Testis (tissue), 3 donors: ENCODE results near the gene MXRA8. TPM values are rescaled to one million over a fixed set of nuclear protein-coding genes. Genes with fewer than 3 reads are reported as not detected.

Experiments used
- DNase-seq: peaks from one replicate; pipeline ENCODE4 v3.0.0-alpha.2; 2019
- H3K27ac ChIP-seq, 2 donors: fragments of 200-600 bp; sonication (generic); one replicate each; pipeline ENCODE4 v1.5.1; 2019
- H3K27me3 ChIP-seq: fragments of 200-600 bp; sonication (generic); one replicate; pipeline ENCODE4 v1.5.1; 2019
- H3K36me3 ChIP-seq: fragments of 200-600 bp; sonication (generic); one replicate; pipeline ENCODE4 v1.5.1; 2017; ENCODE audit warnings: low read depth; ENCODE audit errors: missing control alignments
- H3K4me1 ChIP-seq: fragments of 200-600 bp; sonication (generic); one replicate; pipeline ENCODE4 v1.5.1; 2019
- H3K4me3 ChIP-seq, 2 donors: fragments of 200-600 bp; sonication (generic); one replicate each; pipeline ENCODE4 v1.5.1; 2017 to 2019
- H3K9me3 ChIP-seq: fragments of 200-600 bp; sonication (generic); one replicate; pipeline ENCODE4 v1.5.1; 2017
- CTCF ChIP-seq, 3 experiments: fragments of 450-650 bp in 2 of 3; fragments of 200-600 bp in 1 of 3; sonication (generic) in 1 of 3; IDR thresholded peaks; one replicate each; pipeline ENCODE4 v1.5.1; 2016 to 2019; ENCODE audit warnings: antibody characterized with exemption in 3 of 3, mild to moderate bottlenecking in 2 of 3, moderate library complexity in 1 of 3
- POLR2A ChIP-seq: fragments of 450-650 bp; IDR thresholded peaks from one replicate; pipeline ENCODE4 v1.6.1; 2017; ENCODE audit warnings: antibody characterized with exemption, mild to moderate bottlenecking, moderate library complexity
- WGBS, 2 donors: methylation state at CpG; one replicate each; pipeline ENCODE4 v1.1.5; 2018; 5-methylcytosine and 5-hydroxymethylcytosine counted together
- intact Hi-C: fragments of 100-400 bp; cut with DNase I; formaldehyde crosslinking; loops from one replicate; pipeline ENCODE4 v1.15.1; 2023; ENCODE audit warnings: low total_unique reads
- polyA plus RNA-seq: library from polyadenylated mRNA; stranded (reverse); fragments of 350-450 nt; fragmentation: Illumina TruSeq; extraction: RNeasy Lipid Tissue Mini Kit (QIAGEN cat#74804); gene quantifications from one replicate; pipeline ENCODE4 v1.2.3, GENCODE V29; 2014; ENCODE audit warnings: low read depth, low replicate concordance; ENCODE audit not compliant: insufficient read depth
- total RNA-seq, 2 donors: library from RNA; depleted of rRNA; stranded (reverse); fragments of >200 nt; gene quantifications; one replicate each; pipeline ENCODE4 v1.2.3, GENCODE V29; 2016

Gene MXRA8
- total and polyA plus RNA-seq, 3 donors from 2014 or later, result 60.2 to 102 (median 63.3) TPM

GRCh38 chr1:1381294-1381693 lies 22.9 kb upstream of the MXRA8 start:
- intact Hi-C loops, result no loop called here
- Histone ChIP-seq H3K4me1 (no peaks in the 10 kb centered on the region), H3K9me3 (no peaks in the 10 kb centered on the region), H3K27ac (no peak overlapping the region), H3K4me3 (no peak overlapping the region), H3K36me3 (no peaks in the 10 kb centered on the region), H3K27me3 (no peaks in the 10 kb centered on the region)
- no peak for TF ChIP-seq POLR2A
- TF ChIP-seq CTCF (IDR thresholded peaks at IDR 0.05), result no peak
- no peak for DNase-seq
- 81 to 82% methylated on average over 6 to 8 of the region's 8 CpGs for whole genome bisulfite sequencing, 2 donors

- WGBS, 2 donors, result 92 to 98% methylated on average over 11 to 16 of the region's 16 CpGs
- no peaks in the 10 kb centered on the region for H3K27me3 ChIP-seq
- TF ChIP-seq CTCF (IDR thresholded peaks at IDR 0.05) (no peak), POLR2A (no peak)
- H3K27ac ChIP-seq, result no peak overlapping the region
- no peaks in the 10 kb centered on the region for H3K9me3 ChIP-seq
- H3K4me1 ChIP-seq, result peaks cover 4% of the 10 kb centered on the region
- intact Hi-C loops, result no loop called here
- no peak overlapping the region for H3K4me3 ChIP-seq
- DNase-seq, result no peak
- no peaks in the 10 kb centered on the region for H3K36me3 ChIP-seq
Measured at GRCh38 chr1:1380860-1381259, 22.5 kb upstream of the MXRA8 start.

- intact Hi-C loops, result no loop called here
- no peaks in the 10 kb centered on the region for H3K36me3 ChIP-seq
- H3K27ac ChIP-seq, result no peak overlapping the region
- DNase-seq, result no peak
- no peaks in the 10 kb centered on the region for H3K27me3 ChIP-seq
- no peak for TF ChIP-seq CTCF (IDR thresholded peaks at IDR 0.05)
- TF ChIP-seq POLR2A, result no peak
- peaks cover 17% of the 10 kb centered on the region for H3K4me1 ChIP-seq
- no peaks in the 10 kb centered on the region for H3K9me3 ChIP-seq
- no peak overlapping the region for H3K4me3 ChIP-seq
- 94 to 95% methylated on average over 16 of the region's 16 CpGs for WGBS, 2 donors
Measured at GRCh38 chr1:1377540-1378205, 19.3 kb upstream of the MXRA8 start.

GRCh38 chr1:1376551-1377226 lies 18.3 kb upstream of the MXRA8 start:
- TF ChIP-seq POLR2A, result no peak
- TF ChIP-seq CTCF (IDR thresholded peaks at IDR 0.05), result no peak
- DNase-seq, result no peak
- Histone ChIP-seq H3K9me3 (no peaks in the 10 kb centered on the region), H3K36me3 (no peaks in the 10 kb centered on the region), H3K27me3 (no peaks in the 10 kb centered on the region), H3K4me1 (peaks cover 24% of the 10 kb centered on the region), H3K4me3 (no peak overlapping the region), H3K27ac (no peak overlapping the region)
- intact Hi-C loops, result no loop called here
- WGBS, 2 donors, result 87 to 91% methylated on average over 10 of the region's 10 CpGs
